Neural progenitor cell (in vitro differentiated cells): ENCODE results near the gene DNAJB8.

Experiments
- EZH2 ChIP-seq: fragments of 200-600 bp; sonication (generic); IDR thresholded peaks from 2 replicates; pipeline ENCODE4 v1.6.1; 2017; ENCODE audit warnings: antibody characterized with exemption, mild to moderate bottlenecking, moderate library complexity
- TF ChIP-seq, protein P1 (sequence below): fragments of 200-600 bp; sonication (generic); IDR thresholded peaks from 2 replicates; pipeline ENCODE4 v1.5.1; 2017; ENCODE audit warnings: antibody characterized with exemption, mild to moderate bottlenecking

DNA sequence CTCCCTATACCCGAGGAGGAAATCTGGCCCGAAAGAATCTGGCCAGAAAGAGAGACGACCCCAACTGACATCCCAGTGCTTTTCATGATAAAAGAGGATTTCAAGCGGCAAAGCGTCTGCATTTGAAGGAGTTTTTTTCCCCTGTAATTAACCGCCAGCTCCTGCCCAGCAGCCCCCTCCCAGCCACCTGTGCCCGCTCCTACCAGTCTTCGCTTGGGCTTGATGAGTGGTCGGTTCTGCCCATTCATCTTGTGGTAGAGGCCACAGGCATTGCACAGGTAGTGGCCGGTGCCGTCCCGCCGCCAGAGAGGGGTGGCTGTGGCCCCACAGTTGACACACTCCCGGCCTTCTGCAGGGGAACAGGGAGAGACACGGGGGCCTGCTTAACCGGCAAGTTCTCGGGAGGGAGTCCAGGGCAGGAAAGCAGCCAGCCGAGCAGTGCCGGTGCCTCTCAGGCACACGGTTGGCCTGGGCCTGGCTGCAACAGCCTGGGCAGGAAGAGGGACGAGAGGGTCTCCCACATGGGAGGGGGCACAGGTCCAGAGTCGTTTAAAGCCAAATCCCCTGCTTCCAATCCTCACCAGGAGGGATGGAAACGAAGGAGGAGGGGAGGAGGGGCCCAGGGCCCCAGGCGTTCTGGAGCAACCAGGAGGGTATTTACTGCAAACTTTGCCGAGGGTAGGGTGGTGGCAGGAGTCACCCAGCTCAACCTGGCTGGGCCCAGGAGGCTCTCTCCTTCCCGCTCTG lies 17.1 kb upstream of the DNAJB8 start:
- TF ChIP-seq, protein P1, sequence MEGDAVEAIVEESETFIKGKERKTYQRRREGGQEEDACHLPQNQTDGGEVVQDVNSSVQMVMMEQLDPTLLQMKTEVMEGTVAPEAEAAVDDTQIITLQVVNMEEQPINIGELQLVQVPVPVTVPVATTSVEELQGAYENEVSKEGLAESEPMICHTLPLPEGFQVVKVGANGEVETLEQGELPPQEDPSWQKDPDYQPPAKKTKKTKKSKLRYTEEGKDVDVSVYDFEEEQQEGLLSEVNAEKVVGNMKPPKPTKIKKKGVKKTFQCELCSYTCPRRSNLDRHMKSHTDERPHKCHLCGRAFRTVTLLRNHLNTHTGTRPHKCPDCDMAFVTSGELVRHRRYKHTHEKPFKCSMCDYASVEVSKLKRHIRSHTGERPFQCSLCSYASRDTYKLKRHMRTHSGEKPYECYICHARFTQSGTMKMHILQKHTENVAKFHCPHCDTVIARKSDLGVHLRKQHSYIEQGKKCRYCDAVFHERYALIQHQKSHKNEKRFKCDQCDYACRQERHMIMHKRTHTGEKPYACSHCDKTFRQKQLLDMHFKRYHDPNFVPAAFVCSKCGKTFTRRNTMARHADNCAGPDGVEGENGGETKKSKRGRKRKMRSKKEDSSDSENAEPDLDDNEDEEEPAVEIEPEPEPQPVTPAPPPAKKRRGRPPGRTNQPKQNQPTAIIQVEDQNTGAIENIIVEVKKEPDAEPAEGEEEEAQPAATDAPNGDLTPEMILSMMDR, result no peak
- peak; percentile 0 for TF ChIP-seq EZH2
